NCI-H1417 treated with DMSO at 0.1 percent for 48 hours (cell line): ENCODE measurements around the gene HOXD8.

Experiments
- DNase-seq: peaks from one replicate; lab custom pipeline; 2025; lab: John Stamatoyannopoulos, UW

Gene HOXD8

GRCh38 chr2:176147800-176148496 lies 18.4 kb downstream of the HOXD8 start:
- no peak for DNase-seq

- no peak for DNase-seq
Observed at GRCh38 chr2:176148751-176149421, 19.4 kb downstream of the HOXD8 start.

GRCh38 chr2:176149481-176149938 lies 20.0 kb downstream of the HOXD8 start:
- no peak for DNase-seq

- no peak for DNase-seq
Observed at GRCh38 chr2:176149939-176150583, 20.6 kb downstream of the HOXD8 start.

GRCh38 chr2:176150584-176151441 lies 21.3 kb downstream of the HOXD8 start:
- DNase-seq = no peak

- no peak for DNase-seq
Observed at GRCh38 chr2:176151442-176152287, 22.2 kb downstream of the HOXD8 start, which contains the start of gene HOXD4. HOXD4 (plus strand) TSS chr2:176151550; CDS start chr2:176151634, 84 bp downstream.

- DNase-seq = no peak
Observed at GRCh38 chr2:176152350-176153181, 23.1 kb downstream of the HOXD8 start.

- no peak for DNase-seq
Observed at GRCh38 chr2:176154576-176155252, 25.2 kb downstream of the HOXD8 start.

- DNase-seq = no peak
Observed at GRCh38 chr2:176155356-176156044, 26.0 kb downstream of the HOXD8 start.

- DNase-seq = no peak
Observed at GRCh38 chr2:176156301-176156806, 26.8 kb downstream of the HOXD8 start.

- DNase-seq = no peak
Observed at GRCh38 chr2:176156807-176157498, 27.4 kb downstream of the HOXD8 start, which contains the start of gene HOXD3. HOXD3 (plus strand) TSS chr2:176157307; CDS start chr2:176169115, 11,808 bp downstream.

- DNase-seq = no peak
Observed at GRCh38 chr2:176157499-176158185, 28.1 kb downstream of the HOXD8 start.

GRCh38 chr2:176158186-176158591 lies 28.7 kb downstream of the HOXD8 start:
- DNase-seq = no peak

GRCh38 chr2:176158855-176159662 lies 29.6 kb downstream of the HOXD8 start:
- no peak for DNase-seq

- no peak for DNase-seq
Observed at GRCh38 chr2:176159663-176160250, 30.3 kb downstream of the HOXD8 start.
